ENCODE results near the gene LCN10.

The LCN10 gene

DNA sequence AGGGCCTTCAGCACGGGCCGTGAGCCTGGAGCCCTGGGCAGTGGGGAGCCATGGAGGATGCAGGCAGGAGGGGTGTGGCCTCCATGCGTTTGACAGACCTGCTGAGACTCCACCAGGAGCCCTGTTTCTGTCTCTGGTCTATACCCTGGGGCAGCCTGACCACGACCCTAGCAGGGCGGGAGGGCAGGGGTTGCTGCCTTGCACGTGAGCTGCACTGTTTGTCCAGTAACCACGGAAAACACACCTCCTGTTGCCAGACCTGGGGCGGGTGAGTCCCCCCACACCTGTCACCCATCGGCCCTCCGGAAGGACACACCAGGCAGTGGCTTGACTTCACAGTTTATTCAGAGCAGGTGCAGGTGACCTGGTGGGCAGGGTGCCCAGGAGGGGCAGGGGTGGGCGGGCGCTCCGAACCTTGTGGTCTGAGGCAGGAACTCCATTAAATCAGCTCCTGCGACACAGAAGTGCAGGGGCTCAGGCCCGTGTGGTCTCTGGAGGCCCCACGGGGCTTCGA, 11.4 kb upstream of the LCN10 start:
- TF ChIP-seq ZNF274 (IDR thresholded peaks at IDR 0.05; ENCODE audit: low read depth, low read length), result no peak
- no peak overlapping the region for H3K4me3 ChIP-seq (ENCODE audit: low read length)

GRCh38 chr9:136753371-136754058, 10.8 kb upstream of the LCN10 start:
- no peak overlapping the region for H3K4me3 ChIP-seq (ENCODE audit: low read length)
- no peak for TF ChIP-seq ZNF274 (IDR thresholded peaks at IDR 0.05; ENCODE audit: low read depth, low read length)

GRCh38 chr9:136751814-136752213, 9.1 kb upstream of the LCN10 start:
- no peak overlapping the region for H3K4me3 ChIP-seq (ENCODE audit: low read length)
- TF ChIP-seq ZNF274 (IDR thresholded peaks at IDR 0.05; ENCODE audit: low read depth, low read length), result no peak

GRCh38 chr9:136751244-136751643, 8.5 kb upstream of the LCN10 start:
- no peak for TF ChIP-seq ZNF274 (IDR thresholded peaks at IDR 0.05; ENCODE audit: low read depth, low read length)
- no peak overlapping the region for H3K4me3 ChIP-seq (ENCODE audit: low read length)

GRCh38 chr9:136750526-136750925, 7.8 kb upstream of the LCN10 start:
- TF ChIP-seq ZNF274 (IDR thresholded peaks at IDR 0.05; ENCODE audit: low read depth, low read length), result no peak
- H3K4me3 ChIP-seq (ENCODE audit: low read length), result no peak overlapping the region

GRCh38 chr9:136748666-136749611, 6.2 kb upstream of the LCN10 start:
- no peak for TF ChIP-seq ZNF274 (IDR thresholded peaks at IDR 0.05; ENCODE audit: low read depth, low read length)

DNA sequence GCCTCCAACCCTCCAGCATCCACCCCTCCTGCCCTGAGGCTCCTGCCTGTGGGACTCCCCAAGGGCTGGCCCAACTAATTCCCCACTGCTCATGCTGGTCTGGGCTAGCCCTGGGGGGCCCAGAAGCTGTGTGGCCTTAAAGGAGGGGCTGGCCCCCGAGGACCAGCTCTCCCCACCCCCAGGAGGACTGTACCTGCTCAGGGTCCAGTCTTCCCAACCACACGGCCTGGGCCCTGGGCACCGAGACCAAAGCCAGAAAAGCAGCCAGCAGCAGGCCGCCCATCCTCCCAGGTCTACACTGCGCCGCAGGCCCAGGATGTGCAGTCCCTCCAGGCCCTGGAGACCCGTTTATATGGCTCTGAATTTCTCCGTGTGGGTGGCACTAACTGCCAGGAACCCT, 5.5 kb upstream of the LCN10 start, which contains the start of gene LCN6:
Gene LCN6, minus strand, starts transcription at position 325 of the 400 bp plus-strand sequence. Its CDS starts 42 bp downstream, at position 283.
- no peak within 1 kb of the TSS for H3K4me3 ChIP-seq (ENCODE audit: low read length)

More at GRCh38 chr9:136748666-136749611, 6.2 kb upstream of the LCN10 start:
- H3K4me3 ChIP-seq (ENCODE audit: low read length), result no peak overlapping the region

DNA sequence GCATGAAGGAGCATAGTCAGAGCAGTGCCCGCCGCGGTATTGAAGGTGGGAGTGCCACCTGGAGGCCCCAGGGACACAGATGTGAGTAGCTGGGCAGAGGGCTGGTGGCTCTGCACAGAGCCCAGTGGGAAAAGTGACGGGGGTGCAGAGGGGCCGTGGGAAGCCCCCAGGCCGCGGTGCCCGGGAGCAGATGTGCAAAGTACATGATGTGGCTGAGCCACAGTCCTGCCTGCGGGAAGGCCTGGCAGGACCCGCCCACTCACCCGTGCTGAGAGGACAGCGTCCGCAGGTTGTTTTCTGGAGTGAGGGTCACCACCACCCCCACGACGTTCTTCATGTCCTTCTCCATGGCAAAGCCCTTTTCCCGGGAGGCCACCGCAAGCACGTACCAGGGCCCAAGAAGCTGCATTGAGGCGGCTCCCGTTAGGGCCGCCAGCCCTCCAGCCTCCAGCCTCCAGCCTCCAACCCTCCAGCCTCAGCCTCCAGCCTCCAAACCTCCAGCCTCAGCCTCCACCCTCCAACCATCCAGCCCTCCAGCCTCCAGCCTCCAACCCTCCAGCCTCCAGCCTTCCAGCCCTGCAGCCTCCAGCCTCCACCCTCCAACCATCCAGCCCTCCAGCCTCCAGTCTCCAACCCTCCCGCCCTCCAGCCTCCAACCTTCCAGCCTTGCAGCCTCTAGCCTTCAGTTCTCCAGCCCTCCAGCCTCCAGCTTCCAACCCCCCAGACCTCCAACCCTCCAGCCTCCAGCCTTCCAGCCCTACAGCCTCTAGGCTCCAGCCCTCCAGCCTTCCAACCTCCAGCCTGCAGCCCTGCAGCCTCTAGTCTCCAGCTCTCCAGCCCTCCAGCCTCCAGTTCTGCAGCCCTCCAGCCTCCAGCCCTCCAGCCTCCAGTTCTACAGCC, 4.7 kb upstream of the LCN10 start:
- no peak for TF ChIP-seq ZNF274 (IDR thresholded peaks at IDR 0.05; ENCODE audit: low read depth, low read length)
- no peak overlapping the region for H3K4me3 ChIP-seq (ENCODE audit: low read length)

More for the DNA sequence above, 5.5 kb upstream of the LCN10 start, which contains the start of gene LCN6:
- TF ChIP-seq ZNF274 (IDR thresholded peaks at IDR 0.05; ENCODE audit: low read depth, low read length), result no peak

DNA sequence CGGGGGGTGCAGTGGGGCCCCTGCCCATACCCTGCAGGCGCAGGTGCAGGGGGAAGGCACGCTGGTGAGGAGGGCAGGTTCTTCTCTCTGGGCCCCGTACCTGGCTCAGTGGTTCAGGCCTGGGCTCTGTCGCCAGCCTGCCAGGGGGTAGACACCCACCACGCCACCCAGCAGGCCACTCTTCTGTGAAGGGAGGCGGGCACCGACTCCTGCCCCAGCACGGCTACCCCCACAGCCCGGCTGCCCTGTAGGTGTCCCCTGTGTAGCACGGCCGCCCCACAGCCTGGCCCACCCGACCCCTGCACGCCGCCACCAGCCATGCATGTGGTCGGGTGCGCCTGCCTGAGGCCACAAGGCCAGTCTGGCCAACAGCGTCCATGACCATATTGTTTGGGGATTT, 3.9 kb upstream of the LCN10 start:
- H3K4me3 ChIP-seq (ENCODE audit: low read length), result no peak overlapping the region
- no peak for TF ChIP-seq ZNF274 (IDR thresholded peaks at IDR 0.05; ENCODE audit: low read depth, low read length)

DNA sequence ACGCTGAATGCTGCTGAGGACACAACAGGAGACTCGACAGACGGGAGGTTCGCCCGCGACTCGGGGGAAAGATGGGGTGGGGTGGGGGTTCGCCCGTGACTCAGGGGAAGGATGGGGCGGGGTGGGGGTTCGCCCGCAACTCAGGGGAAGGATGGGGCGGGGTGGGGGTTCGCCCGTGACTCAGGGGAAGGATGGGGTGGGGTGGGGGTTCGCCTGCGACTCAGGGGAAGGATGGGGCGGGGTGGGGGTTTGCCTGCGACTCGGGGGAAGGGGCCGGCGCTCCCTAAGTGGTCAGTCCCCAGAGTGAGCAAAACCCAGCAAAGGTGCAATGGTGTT, 3.4 kb upstream of the LCN10 start:
- TF ChIP-seq ZNF274 (IDR thresholded peaks at IDR 0.05; ENCODE audit: low read depth, low read length), result no peak
- H3K4me3 ChIP-seq (ENCODE audit: low read length), result no peak overlapping the region

- TF ChIP-seq ZNF274 (IDR thresholded peaks at IDR 0.05; ENCODE audit: low read depth, low read length), result no peak
- no peak overlapping the region for H3K4me3 ChIP-seq (ENCODE audit: low read length)
Observed at GRCh38 chr9:136745389-136746154, 2.8 kb upstream of the LCN10 start.

DNA sequence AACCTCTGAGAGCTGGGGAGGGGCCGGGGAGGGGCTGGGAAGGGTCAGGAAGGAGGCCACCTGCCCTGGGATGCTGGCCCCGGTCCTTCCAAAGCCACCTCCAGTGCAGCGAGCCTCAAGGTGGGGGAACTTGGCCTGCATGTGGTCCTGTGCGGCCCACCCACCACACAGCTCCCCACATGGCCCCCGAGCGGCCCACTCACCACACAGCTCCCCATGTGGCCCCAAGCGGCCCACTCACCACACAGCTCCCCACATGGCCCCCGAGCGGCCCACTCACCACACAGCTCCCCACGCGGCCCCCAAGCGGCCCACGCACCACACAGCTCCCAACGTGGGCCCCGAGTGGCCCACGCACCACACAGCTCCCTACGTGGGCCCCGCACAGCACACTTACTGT, 2.0 kb upstream of the LCN10 start:
- no peak overlapping the region for H3K4me3 ChIP-seq (ENCODE audit: low read length)
- no peak for TF ChIP-seq ZNF274 (IDR thresholded peaks at IDR 0.05; ENCODE audit: low read depth, low read length)

DNA sequence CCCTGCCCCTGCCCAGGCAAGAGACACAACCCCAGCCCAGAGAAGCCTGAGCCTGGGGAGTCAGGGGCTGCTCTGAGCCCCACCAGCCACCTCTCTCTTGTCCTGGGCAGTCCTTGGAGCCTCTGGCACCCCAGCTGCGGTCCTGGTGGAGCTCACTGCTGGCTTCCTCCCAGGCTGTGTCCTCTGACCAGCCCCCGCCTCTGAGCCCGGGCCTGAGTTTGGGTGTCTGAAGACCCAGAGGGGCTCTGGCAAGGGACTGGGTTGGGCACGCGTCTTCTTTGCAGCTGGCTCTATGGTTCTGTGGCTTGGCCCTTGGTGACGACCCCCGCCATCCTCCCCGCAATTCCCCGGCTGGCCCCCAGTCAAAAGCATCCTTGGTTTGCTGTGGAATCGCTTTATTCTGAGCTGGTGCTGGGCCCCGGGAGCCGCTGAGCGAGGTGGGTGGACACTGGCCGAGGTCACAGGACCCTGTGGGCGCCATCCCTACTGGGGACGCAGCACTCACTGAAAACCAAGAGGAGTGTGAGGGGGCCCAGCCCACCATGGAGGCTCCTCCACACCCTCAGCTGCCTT, 985 bp upstream of the LCN10 start:
- H3K4me3 ChIP-seq (ENCODE audit: low read length), result no peak overlapping the region
- no peak for TF ChIP-seq ZNF274 (IDR thresholded peaks at IDR 0.05; ENCODE audit: low read depth, low read length)
